Measurements from ENCODE around the gene ACSM5. TPM values are rescaled to one million over a fixed set of nuclear protein-coding genes. Genes with fewer than 3 reads are reported as not detected.
"Not testable (repeated sequence)": the region's sequence is repeated elsewhere in the genome, so short reads cannot be mapped to it uniquely, and the experiment has no call there.

The ACSM5 gene
- total RNA-seq, 1 donor from 2014 or later = not detected

DNA sequence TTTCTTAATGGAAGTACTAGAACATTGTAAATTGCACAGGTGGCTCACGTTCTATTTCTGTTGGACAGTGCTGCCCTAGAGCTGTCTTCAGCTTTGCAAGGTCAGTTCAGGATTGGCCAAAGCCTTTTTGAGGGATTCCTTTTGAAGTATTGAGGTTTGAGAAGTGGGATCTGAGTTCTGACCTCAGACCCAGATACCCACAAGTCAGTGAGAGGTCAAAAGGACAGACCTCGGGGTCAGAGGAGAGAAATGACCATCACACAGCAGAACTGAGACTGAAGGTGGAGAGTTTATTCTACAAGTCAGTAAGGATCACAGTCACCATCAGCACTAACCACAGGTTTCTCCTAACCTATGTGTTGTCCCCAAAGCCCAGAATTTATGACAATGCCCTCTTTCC is 1.7 kb downstream of the ACSM5 start:
- Mint-ChIP-seq H3K27ac (no peak overlapping the region), H3K27me3 (peaks cover 12% of the 10 kb centered on the region), H3K36me3 (no peaks in the 10 kb centered on the region), H3K9me3 (no peaks in the 10 kb centered on the region), H3K4me3 (no peak overlapping the region), H3K4me1 (ENCODE audit: unreplicated experiment) (no peaks in the 10 kb centered on the region)
- DNase-seq (ENCODE audit: extremely low spot score, unreplicated experiment) = no peak
- TF ChIP-seq, protein P1, sequence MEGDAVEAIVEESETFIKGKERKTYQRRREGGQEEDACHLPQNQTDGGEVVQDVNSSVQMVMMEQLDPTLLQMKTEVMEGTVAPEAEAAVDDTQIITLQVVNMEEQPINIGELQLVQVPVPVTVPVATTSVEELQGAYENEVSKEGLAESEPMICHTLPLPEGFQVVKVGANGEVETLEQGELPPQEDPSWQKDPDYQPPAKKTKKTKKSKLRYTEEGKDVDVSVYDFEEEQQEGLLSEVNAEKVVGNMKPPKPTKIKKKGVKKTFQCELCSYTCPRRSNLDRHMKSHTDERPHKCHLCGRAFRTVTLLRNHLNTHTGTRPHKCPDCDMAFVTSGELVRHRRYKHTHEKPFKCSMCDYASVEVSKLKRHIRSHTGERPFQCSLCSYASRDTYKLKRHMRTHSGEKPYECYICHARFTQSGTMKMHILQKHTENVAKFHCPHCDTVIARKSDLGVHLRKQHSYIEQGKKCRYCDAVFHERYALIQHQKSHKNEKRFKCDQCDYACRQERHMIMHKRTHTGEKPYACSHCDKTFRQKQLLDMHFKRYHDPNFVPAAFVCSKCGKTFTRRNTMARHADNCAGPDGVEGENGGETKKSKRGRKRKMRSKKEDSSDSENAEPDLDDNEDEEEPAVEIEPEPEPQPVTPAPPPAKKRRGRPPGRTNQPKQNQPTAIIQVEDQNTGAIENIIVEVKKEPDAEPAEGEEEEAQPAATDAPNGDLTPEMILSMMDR (conservative IDR thresholded peaks at IDR 0.05) = no peak

DNA sequence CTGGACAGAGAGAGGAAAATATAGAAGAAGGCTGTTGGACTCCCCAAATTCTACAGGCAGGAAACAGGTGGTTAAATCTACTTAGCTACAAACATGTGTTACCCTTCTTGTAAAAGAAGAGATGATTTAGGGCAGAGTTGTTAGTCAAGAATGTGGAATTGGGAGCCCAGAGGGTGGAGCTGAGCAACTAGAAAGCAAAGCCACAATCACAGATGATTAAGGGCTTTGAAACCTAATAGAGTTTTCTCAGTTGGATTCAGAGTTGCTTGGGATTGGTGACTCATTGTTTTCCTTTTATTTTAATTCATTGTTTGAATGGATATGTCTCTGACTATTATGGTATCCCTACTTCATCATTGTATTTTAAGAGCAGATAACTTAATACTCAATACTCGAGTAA is 6.2 kb downstream of the ACSM5 start:
- DNase-seq (ENCODE audit: extremely low spot score, unreplicated experiment) = no peak
- H3K9me3 Mint-ChIP-seq = no peaks in the 10 kb centered on the region
- H3K27me3 Mint-ChIP-seq = peaks cover 12% of the 10 kb centered on the region
- H3K4me1 Mint-ChIP-seq (ENCODE audit: unreplicated experiment) = no peaks in the 10 kb centered on the region
- TF ChIP-seq, protein P1 (conservative IDR thresholded peaks at IDR 0.05) = no peak
- H3K27ac Mint-ChIP-seq = no peak overlapping the region
- H3K36me3 Mint-ChIP-seq = no peaks in the 10 kb centered on the region
- H3K4me3 Mint-ChIP-seq = no peak overlapping the region

DNA sequence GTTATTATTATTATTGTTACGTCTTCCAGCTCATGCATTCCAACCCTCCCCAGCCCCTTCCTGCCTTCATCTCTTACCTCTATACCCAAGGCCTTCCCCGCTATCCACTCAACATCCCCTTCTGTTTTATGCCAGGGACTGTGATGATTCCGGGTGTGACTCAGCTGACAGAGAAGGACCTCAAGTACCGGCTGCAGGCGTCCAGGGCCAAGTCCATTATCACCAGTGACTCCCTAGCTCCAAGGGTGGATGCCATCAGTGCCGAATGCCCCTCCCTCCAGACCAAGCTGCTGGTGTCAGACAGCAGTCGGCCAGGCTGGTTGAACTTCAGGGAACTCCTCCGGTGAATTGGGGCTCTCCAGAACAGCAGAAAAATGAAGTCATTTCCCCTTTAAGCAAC is 9.8 kb downstream of the ACSM5 start:
- H3K27ac Mint-ChIP-seq; DNase-seq (ENCODE audit: extremely low spot score, unreplicated experiment); H3K36me3 Mint-ChIP-seq; H3K4me1 Mint-ChIP-seq (ENCODE audit: unreplicated experiment); H3K9me3 Mint-ChIP-seq; H3K4me3 Mint-ChIP-seq: not testable (repeated sequence)
- H3K27me3 Mint-ChIP-seq = peaks cover 12% of the 10 kb centered on the region

DNA sequence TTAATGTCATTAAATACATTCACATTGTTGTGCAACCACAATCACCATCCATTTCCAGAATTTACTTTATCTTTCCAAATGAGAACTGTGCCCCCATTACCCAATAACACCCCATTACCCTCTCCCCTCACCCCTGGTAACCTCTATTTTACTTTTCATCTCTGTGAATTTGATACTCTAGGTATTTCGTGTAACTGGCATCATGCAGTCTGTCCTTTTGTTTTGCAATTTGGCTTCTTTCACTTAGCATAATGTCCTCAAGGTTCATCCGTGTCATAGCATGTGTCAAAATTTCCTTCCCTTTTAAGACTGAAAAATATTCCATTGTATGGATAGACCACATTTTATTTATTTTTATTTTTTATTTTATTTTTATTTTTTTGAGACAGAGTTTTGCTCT is 12.4 kb downstream of the ACSM5 start:
- H3K27me3 Mint-ChIP-seq; H3K9me3 Mint-ChIP-seq; DNase-seq (ENCODE audit: extremely low spot score, unreplicated experiment); H3K36me3 Mint-ChIP-seq; H3K27ac Mint-ChIP-seq; H3K4me3 Mint-ChIP-seq; H3K4me1 Mint-ChIP-seq (ENCODE audit: unreplicated experiment): not testable (repeated sequence)

DNA sequence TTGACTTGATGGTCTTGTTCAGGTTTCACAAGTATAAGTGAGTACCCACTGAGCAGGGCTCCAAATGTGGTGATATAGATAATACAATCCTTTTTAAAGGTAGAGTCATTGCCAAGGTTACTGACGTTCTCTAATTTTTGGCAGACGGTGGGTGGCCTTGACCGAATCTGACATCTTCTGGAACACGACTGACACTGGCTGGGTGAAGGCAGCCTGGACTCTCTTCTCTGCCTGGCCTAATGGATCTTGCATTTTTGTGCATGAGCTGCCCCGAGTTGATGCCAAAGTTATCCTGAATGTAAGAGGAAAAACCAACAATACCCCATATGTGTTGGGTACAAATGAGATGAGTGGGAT is 14.4 kb downstream of the ACSM5 start:
- DNase-seq (ENCODE audit: extremely low spot score, unreplicated experiment); H3K9me3 Mint-ChIP-seq; H3K36me3 Mint-ChIP-seq; H3K27me3 Mint-ChIP-seq; H3K27ac Mint-ChIP-seq; H3K4me1 Mint-ChIP-seq (ENCODE audit: unreplicated experiment); H3K4me3 Mint-ChIP-seq: not testable (repeated sequence)

DNA sequence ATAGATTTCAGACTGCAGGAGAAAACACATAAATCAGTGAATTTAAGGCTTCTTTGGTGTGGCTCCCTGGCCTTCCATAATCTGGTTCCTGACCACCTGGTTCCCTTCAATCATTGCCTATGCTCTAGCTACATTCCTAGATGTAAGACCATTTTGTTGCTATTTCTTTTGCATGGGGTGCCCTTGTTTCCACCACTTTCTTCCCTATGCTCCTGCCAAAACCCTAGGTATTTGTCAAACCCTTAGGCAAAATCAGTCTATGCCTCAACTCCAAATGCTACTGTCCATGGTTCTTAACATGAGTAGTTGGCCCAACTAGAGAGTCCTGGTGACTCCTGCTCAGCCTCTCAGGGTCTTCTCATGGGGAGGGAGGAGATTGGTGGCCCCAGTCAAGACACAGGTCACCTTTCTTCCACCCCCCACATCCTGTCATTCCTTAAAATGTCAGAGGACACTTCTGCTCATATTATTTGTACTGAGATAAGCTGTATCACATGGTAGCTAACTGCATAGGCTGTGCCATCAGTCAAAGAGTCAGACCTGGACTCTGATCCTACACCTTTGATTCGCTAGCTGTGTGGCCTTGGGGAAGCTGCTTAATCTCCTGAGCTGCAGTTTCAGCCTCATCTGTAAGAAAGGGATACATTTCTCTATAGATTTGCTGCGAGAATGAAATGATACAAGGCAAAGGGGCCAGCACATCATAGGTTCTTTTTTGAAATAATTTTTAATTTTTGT is 15.0 kb downstream of the ACSM5 start:
- TF ChIP-seq, protein P1 (conservative IDR thresholded peaks at IDR 0.05) = no peak
- H3K4me1 Mint-ChIP-seq (ENCODE audit: unreplicated experiment) = no peaks in the 10 kb centered on the region
- no peaks in the 10 kb centered on the region for H3K36me3 Mint-ChIP-seq
- no peaks in the 10 kb centered on the region for H3K9me3 Mint-ChIP-seq
- H3K4me3 Mint-ChIP-seq = no peak overlapping the region
- H3K27me3 Mint-ChIP-seq = no peaks in the 10 kb centered on the region
- no peak for DNase-seq (ENCODE audit: extremely low spot score, unreplicated experiment)
- no peak overlapping the region for H3K27ac Mint-ChIP-seq

DNA sequence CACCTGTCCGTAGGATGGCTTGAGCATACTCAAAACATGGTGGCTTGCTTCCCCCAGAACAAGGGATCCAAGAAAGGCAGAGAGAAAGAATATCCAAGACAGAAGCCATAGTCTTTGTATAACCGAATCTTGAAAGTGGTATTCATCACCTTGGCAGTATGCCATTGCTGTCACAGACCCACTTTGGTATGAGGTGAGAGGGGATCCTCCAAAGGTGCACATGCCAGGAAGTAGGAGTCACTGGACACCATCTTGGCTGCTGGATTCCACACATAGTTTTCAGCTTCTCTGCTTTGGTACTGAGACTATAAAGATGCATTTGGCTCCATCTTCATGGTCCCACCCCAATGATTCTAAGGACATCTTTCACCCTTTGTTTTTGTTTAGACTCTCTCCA is 18.1 kb downstream of the ACSM5 start:
- not testable (repeated sequence) for H3K4me1 Mint-ChIP-seq (ENCODE audit: unreplicated experiment); H3K27me3 Mint-ChIP-seq; DNase-seq (ENCODE audit: extremely low spot score, unreplicated experiment); H3K9me3 Mint-ChIP-seq; H3K36me3 Mint-ChIP-seq; H3K27ac Mint-ChIP-seq; H3K4me3 Mint-ChIP-seq

DNA sequence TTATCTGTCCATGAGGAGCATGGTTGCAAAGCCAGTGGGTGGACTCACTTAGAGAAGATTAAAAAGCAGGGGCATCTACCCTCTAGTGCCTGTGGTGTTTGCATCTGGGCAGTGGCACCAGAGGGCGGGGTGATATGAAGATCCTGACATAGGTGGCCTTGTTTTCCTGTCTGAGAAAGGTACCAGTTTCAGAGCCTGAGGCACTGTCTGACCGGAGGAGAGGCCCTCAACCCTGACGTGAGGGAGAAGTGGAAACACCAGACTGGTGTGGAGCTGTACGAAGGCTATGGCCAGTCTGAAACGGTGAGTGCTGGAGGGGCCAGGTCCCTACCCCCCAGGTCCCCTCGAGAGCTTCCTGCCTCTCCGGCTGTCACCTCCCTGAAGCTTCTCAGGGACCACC is 20.2 kb downstream of the ACSM5 start:
- not testable (repeated sequence) for H3K9me3 Mint-ChIP-seq; H3K27ac Mint-ChIP-seq; DNase-seq (ENCODE audit: extremely low spot score, unreplicated experiment); H3K4me3 Mint-ChIP-seq; H3K27me3 Mint-ChIP-seq; H3K36me3 Mint-ChIP-seq; H3K4me1 Mint-ChIP-seq (ENCODE audit: unreplicated experiment)

DNA sequence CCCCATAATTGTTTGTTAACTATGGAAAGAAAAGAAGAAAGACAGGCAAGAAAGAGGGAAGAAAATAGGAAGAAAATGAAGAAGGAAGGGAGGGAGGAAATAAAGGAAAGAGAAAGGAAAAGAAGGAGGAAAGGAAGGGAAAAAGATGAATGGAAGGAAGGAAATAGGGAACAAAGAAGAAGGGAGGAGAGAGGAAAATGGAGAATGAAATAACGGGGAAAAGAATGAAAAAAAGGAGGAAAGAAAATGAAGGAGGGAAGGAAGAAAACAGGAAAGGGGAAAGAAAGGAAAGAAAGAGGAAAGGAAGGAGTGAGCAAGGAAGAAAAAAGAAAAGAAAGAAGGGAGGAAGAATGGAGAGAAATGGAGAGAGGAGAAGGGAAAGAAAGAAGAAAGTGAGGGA is 21.1 kb downstream of the ACSM5 start:
- H3K4me3 Mint-ChIP-seq; DNase-seq (ENCODE audit: extremely low spot score, unreplicated experiment); H3K9me3 Mint-ChIP-seq; H3K27me3 Mint-ChIP-seq; H3K36me3 Mint-ChIP-seq; H3K4me1 Mint-ChIP-seq (ENCODE audit: unreplicated experiment); H3K27ac Mint-ChIP-seq: not testable (repeated sequence)
